Choroid plexus epithelial cell (primary cell): Measurements from ENCODE around the gene USP37.

ENCODE experiments used
- DNase-seq: peaks from one replicate; pipeline ENCODE4 v3.0.0-alpha.2; 2010; ENCODE audit warnings: low read depth
- H3K4me3 ChIP-seq: 2 replicates; pipeline ENCODE4 v1.5.1; 2011; ENCODE audit warnings: low read depth, mild to moderate bottlenecking, control low read depth, low read length, moderate library complexity
- CTCF ChIP-seq: conservative IDR thresholded peaks from 2 replicates; pipeline ENCODE4 v1.5.1; 2011; ENCODE audit warnings: low read depth, mild to moderate bottlenecking, control low read depth, inconsistent platforms, low read length, moderate library complexity

Gene USP37

GRCh38 chr2:218428846-218429558, 139.1 kb downstream of the USP37 start:
- no peak for TF ChIP-seq CTCF
- no peak overlapping the region for H3K4me3 ChIP-seq
- no peak for DNase-seq

DNA sequence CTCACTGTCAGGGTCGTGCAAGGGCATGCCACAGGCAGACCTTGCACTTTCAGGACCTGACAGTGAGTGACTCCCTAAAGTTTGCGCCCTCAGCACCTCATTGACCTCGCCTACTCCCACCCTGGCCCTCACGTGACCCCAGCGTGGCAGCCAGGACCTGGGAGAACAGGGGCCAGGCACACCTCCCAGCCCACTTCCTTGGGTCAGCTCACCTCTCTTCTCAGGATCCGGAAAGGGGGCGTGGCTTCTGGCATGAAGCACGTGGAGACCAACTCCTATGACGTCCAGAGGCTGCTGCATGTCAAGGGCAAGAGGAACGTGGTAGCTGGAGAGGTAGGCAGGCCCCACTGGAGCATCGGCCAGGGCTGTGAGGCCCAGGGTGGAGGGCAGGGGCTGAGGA, 140.4 kb downstream of the USP37 start:
- no peak for DNase-seq
- no peak overlapping the region for H3K4me3 ChIP-seq
- no peak for TF ChIP-seq CTCF

GRCh38 chr2:218425531-218425930, 142.6 kb downstream of the USP37 start:
- TF ChIP-seq CTCF, result no peak
- DNase-seq, result no peak
- H3K4me3 ChIP-seq, result no peak overlapping the region

- no peak for DNase-seq
- no peak overlapping the region for H3K4me3 ChIP-seq
- TF ChIP-seq CTCF, result no peak
Measured at GRCh38 chr2:218423584-218423983, 144.6 kb downstream of the USP37 start.

GRCh38 chr2:218422403-218423086, 145.6 kb downstream of the USP37 start:
- no peak overlapping the region for H3K4me3 ChIP-seq
- no peak for TF ChIP-seq CTCF
- DNase-seq, result no peak

GRCh38 chr2:218421027-218421426, 147.1 kb downstream of the USP37 start:
- H3K4me3 ChIP-seq, result no peak overlapping the region
- TF ChIP-seq CTCF, result no peak
- no peak for DNase-seq
